Stimulated activated CD4-positive, alpha-beta T cell treated with anti-CD3 and anti-CD28 coated beads, Interleukin-15, amount 100 ng/mL, for 48 hours (primary cell): ENCODE measurements around the gene MAGOH.
"Not testable (repeated sequence)": the region's sequence is repeated elsewhere in the genome, so short reads cannot be mapped to it uniquely, and the experiment has no call there.

Experiments
- DNase-seq, 2 donors: peaks; one replicate each; pipeline ENCODE4 v3.0.0-alpha.2; 2020; ENCODE audit warnings: low read depth in 2 of 2

Gene MAGOH

DNA sequence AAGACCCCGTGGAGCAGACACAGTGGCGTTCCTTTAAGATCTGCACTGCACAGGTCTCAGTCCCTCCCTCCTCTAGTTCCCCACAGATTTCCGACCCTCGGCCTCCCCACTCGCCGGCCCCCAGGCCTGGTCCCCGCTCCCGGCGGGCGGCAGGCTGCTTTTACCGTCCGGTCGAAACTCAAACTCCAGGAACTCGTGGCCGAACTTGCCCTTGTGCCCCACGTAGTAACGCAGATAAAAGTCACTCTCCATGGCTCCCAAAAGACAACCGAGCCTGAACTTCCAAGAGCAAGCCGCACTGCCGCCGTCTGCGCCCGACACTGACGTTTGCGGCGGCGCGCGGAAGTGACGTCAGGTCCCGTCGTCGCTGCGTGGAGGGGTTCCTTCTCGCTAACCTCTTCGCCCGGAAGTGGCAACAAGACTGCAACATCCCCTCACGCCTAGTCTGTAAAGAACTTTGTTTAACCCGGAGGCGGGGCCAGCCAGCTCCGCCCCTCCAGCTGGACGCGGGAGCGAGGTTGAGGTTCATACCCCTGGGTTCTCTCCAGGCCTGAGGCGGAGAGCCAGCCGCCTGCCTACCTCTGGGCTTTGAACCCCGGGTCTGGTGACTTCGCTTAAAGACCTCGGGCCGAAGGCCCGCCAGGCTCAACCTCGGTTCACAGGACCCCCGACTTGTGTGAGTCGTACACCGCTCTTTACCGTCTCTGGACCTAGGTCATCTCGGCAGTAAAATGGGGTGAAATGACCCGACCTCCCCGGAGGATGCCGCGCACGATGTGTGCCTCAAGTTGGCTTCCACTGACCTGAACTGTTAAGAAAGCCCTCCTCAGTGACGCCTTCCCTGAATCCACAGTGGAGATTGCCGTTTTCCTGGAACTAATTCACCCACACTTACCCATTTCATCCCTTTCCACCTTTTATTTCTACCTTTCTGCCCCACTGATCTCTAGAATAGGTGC is at the start of gene MAGOH:
Gene MAGOH, minus strand, starts transcription at position 322 of the 959 bp plus-strand sequence. Its CDS starts 70 bp downstream, at position 252.
- DNase-seq, result peak; percentile 89 to 94

- no peak for DNase-seq
Measured at GRCh38 chr1:53286955-53287354, 48.6 kb upstream of the MAGOH start.

- no peak for DNase-seq
Measured at GRCh38 chr1:53285969-53286760, 47.8 kb upstream of the MAGOH start.

GRCh38 chr1:53285546-53285945 is 47.2 kb upstream of the MAGOH start:
- DNase-seq, result no peak

DNA sequence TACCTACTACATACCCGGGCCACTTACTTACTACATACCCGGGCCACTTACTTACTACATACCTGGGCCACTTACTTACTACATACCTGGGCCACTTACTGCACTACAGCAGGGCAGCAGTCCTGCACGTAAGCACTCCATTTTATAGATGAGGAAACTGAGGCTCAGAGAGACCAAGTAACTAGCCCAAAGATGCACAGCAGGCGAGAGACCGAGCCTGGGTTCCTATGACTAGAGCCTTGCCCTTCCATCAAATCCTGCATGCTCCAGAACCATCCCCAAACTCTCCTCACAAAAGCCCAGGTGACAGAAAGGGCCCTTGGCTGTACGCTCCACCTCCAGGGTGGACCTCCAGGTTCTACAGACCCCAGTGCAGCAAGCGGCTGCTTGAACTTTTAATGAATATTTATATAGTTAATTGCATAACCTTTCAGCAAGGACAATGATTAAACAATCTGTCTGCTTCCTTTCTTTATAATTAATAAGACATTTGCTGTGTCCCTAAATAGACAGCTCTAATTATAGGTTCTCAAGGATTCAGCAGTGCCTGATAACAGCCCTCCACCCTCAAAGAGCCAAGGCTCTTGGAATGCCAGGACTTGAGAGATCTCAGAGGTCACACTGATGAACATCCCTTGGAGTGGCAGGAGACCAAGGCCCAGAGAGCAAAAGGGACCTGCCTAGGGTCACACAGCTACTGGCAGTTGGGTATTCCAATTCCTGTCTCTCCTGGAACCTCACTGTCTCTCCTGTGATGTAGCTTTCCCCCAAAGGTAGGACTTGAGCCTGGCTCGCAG is 46.1 kb upstream of the MAGOH start:
- no peak for DNase-seq

DNA sequence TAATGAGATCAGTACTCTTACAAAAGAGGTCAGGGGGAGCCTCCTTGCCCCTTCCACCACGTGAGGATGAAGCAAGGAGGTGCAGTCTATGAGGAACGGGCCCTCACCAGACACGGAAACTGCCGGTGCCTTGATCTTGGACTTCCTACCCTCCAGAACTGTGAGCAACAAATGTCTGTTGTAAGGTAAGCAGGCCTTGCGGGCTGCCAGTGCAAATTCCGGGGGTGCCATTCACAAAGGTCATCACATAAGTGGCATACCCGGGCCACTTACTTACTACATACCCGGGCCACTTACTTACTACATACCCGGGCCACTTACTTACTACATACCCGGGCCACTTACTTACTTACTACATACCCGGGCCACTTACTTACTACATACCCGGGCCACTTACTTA is 44.8 kb upstream of the MAGOH start:
- DNase-seq, result not testable (repeated sequence)

DNA sequence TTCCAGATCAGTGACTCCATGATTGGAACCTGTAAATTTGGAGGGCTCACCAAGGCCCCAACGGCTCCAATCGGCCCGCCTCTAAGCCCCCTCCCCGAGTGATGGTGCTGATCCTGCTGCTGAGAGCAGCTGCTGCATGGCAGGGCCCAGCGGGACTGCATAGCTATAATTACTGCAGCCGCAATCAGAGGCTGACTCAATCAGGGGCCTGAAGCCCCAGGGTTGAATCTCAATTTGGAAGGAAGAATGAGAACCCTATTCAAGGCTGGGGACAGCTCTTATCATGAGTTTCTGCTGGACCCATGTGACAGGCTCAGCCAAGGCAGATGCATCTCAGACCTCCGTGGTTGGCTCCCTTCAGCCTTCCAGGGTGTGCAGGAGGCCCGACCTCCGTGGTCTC is 42.8 kb upstream of the MAGOH start:
- DNase-seq, result no peak

DNA sequence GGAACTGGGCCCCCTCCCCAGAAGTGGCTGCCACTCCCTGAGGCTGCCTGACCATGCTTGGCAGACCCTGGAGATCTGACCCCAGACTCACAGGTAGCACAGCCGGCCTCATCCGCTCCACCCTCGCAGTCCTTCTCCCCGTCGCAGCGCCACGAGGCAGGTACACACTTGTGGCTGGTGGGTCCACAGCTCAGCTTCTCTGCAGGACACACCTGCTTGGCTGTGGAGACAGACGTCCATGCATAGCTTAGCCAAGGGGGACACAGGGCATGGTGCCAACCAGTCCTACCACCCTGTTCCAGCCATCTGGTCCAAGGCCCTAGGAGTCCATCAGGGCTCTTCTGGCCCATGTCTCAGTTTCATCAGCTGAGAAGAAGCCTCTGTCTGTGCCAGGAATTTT is 42.2 kb upstream of the MAGOH start:
- DNase-seq, result no peak

DNA sequence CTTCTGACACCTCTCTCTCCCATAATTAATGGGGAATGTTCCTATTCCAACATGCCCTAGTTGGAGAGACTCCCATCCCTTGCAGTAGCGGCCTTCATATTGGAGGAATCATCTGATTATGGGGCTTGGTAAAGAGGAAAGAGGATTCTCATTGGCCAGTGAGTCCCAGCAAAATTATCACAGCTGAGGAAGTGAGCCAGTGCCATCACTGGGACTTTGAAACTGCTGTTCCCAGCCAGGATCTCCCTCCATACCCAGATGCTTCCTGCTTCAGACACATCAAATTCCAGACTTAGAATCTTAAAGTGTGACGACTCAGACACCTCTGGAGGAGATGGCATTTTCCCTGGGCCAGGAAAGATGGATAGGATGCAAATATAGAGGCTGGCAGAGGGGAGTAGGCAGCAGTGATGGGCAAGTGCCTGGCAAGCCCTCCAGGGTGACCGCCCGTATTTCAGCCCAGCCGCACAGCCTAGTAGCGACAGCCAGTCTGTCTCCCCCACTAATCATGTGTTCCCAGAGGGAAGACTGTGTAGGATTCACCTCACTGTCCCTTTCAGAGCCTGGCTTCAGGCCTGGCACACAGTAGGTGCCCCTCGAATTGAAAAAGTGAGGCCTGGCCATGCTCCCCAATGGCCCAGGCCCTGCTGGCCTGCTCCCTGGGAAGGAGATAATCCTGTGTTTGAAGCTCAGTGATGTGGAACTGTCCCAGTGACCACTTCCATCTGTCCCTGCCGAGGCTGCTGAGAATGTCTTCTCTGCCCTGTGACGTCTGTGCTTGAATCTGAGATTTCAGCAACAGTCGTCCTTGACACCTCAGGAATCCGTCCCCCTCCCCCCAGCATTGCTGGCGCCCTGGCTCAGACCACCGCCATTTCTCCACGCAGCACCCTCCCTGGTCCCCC is 41.2 kb upstream of the MAGOH start:
- DNase-seq, result no peak

GRCh38 chr1:53278298-53278725 is 40.0 kb upstream of the MAGOH start:
- DNase-seq, result peak; percentile 24 to 54

GRCh38 chr1:53277326-53277725 is 39.0 kb upstream of the MAGOH start:
- no peak for DNase-seq

DNA sequence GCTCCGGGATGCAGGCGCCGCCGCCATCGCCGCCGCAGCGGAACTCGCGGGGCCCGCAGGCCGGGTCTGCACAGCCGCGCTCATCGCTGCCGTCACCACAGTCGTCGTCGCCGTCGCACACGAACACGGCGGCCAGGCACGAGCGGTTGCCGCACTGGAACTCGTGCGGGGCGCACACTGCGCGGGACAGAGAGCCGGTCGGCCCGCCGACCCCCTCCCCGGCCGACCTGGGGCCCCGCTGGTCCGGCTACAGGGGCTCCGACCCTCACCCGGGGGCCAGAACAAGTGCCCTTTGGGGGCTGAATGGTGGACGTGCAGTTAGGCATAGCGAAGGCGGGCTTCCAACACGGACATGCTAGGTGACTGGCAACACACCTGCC is 38.6 kb upstream of the MAGOH start:
- no peak for DNase-seq

DNA sequence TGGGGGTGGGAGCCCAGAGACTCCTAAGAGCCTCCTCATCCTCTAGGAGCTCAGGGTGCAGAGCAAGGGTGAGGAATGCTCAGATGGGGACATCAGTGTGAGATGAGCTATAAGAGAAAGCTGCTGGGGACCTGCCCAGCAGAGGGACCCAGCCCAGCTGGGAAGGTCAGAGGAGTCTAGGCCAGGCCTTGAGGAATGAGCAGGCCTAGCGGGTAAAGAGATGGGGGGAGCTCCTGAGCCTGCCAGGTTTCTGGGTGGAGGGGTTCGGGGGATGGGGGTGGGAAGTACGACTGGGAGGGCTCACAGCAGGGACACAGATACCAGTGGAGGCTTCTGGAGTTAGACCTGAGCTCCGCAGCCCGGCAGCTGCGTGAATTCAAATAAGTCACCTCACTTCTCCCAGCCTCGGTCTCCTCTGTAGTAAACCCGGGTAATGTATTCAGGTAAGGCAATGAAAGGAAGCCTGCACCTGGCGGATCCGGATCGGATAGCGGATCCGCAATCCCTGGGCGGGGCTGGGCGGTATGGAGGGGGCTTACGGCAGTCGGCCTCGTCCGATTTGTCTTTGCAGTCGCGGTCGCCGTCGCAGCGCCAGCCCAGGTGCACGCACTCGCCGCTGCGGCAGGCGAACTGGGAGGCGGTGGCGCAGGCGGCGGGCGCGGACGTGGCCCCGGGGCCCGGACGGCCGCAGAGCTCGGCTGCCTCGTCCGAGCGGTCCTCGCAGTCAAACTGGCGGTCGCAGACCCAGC is 38.0 kb upstream of the MAGOH start:
- DNase-seq, result no peak

DNA sequence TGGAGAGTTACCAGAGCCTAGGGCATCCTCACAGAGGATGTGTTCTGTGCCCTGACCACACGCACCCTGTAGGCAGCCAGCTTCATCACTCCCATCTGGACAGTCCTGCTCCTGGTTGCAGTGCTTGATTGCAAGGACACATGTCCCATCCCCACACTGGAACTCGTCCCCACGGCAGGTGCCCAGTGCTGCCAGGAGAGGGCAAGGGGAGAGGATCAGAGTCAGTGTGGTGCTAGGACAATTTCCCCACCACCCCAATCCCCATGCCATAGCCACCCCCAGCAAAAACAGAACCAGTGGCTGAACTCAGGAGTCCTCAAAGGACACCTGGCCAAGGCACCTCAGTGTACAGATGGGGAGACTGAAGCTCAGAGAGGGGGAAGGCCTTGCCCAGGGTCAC is 37.2 kb upstream of the MAGOH start:
- no peak for DNase-seq

DNA sequence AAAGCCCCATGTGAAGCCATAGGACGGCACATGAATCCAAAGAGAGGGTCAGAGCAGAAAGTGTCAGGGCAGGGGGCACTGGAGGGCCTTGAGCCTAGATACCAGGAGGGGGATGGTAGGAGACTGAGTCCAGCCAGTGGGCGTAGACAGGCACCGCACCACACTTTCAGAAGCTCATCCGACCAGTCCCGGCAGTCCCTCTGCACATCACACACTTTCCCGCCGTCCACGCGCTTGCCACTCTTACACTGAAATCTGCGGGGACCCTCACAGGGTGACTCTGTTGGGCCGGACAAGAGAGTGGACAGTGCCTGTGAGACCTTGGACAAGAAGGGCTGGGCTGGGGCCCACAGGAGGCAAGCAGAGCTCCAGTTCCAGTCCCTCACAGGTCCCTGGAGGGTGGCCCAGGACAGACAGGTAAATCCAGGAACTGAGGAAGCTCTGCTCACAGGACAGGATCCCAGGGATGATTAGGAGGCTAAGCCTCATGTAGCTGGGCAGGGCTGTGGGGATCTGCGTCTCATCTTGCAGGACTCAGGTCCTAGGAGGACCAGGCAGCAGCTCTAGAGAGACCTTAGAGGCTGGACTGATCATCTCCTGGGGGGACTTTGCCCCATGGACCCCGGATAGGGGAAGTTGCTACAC is 36.3 kb upstream of the MAGOH start:
- no peak for DNase-seq

DNA sequence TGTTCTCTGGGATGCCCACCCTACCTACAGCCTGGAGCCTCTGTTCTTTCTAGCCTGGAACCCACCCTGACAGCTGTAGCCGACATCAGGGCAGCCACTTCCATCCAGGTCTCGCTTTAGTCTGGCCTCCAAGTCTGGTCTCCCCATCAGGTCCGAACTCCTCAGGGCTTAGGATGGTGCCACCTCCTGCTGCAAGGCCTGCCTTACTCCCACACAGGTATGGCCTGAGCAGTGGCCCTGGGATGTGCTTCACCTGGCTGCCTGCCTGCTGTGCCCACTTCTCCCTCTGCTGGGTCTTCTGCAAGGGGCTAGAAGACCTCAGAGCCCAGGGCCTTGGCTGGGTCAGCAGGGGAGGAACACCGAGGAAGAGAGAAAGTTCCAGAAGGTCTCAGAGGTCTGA is 35.7 kb upstream of the MAGOH start:
- no peak for DNase-seq

DNA sequence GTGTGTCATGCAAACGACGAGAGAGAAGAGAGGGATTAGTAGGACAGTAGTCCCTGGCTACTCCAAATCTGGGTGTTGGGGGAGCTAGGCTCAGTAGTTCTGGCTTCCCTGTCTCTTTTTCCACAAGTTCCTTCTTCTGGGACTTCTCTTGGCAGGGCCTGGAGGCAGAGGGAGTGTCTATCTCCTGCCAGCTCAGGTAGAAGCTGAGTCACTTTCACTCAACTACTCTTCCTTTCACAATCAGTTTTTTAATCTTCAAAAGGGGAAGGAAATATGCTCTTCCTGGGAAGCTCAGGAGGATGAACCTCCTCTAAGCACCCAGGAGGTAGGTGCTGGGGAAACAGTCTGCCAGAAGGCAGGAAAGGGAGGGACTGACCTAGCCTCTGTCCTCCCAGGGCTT is 35.2 kb upstream of the MAGOH start:
- no peak for DNase-seq

GRCh38 chr1:53272349-53272748 is 34.0 kb upstream of the MAGOH start:
- no peak for DNase-seq

DNA sequence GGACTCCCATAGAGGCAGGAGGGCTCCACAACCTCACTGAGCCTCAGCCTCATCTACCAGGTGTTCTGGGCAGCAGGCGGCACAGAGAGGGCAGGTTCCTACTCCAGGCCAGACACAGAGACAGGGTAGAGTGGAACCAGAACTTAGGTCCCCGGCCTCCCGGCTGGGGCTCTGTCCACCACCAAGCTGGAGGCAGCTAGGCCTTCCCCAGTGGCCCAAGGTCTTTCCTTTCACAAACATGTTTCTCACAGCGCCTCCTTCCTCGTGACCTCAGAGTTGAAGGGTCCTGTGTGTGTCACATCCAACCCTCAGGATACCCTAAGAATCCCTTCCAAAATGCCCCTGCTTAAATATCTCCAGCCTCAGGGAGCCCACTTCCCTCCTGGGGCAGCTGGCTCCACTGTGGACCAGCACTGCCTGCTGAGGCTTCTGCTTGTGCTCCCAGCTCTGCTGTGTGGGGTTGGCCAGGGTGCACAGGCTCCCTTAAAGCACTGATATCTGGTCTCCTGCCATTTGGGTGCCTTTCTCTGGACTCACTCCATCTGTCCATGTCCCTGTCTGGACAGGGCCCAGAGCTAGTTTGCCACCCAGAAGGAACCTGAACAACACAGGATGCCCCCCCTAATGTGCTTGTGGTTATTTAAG is 33.2 kb upstream of the MAGOH start:
- no peak for DNase-seq
